Upper lobe of left lung (tissue), 6 donors: ENCODE results near the gene ITSN1. TPM values are rescaled to one million over a fixed set of nuclear protein-coding genes. Genes with fewer than 3 reads are reported as not detected.

Source experiments
- ATAC-seq, 2 donors: fragments of 200-7000 bp; cut with Tn5 transposase; one replicate each; pipeline ENCODE4 v1.9.1; 2022; ENCODE audit warnings: mild to moderate bottlenecking in 2 of 2, moderate library complexity in 2 of 2; ENCODE audit not compliant: low FRiP score in 2 of 2
- DNase-seq, 2 donors: peaks; one replicate each; pipeline ENCODE4 v3.0.0-alpha.2; 2019 to 2020
- H3K27ac ChIP-seq, 4 donors: fragments of 200-600 bp; sonication (generic); one replicate each; pipeline ENCODE4 v1.5.1; 2016 to 2019
- H3K27me3 ChIP-seq, 4 donors: fragments of 200-600 bp; sonication (generic); one replicate each; pipeline ENCODE4 v1.5.1; 2017 to 2019
- H3K36me3 ChIP-seq, 4 donors: fragments of 200-600 bp; sonication (generic); one replicate each; pipeline ENCODE4 v1.5.1; 2016 to 2019
- H3K4me1 ChIP-seq, 4 donors: fragments of 200-600 bp; sonication (generic); one replicate each; pipeline ENCODE4 v1.5.1; 2018 to 2019
- H3K4me3 ChIP-seq, 4 donors: fragments of 200-600 bp; sonication (generic); one replicate each; pipeline ENCODE4 v1.5.1; 2017 to 2019; ENCODE audit warnings: mild to moderate bottlenecking in 2 of 4, moderate library complexity in 1 of 4
- H3K9me3 ChIP-seq, 4 donors: fragments of 200-600 bp; sonication (generic); one replicate each; pipeline ENCODE4 v1.5.1; 2018 to 2019
- CTCF ChIP-seq, 6 experiments: fragments of 450-650 bp in 4 of 6; fragments of 200-600 bp in 2 of 6; sonication (generic) in 2 of 6; IDR thresholded peaks; one replicate each; pipeline ENCODE4 v1.5.1; 2016 to 2019; ENCODE audit warnings: antibody characterized with exemption in 6 of 6
- EP300 ChIP-seq, 4 donors: sonication (generic); formaldehyde crosslinking; IDR thresholded peaks; one replicate each; pipeline ENCODE4 v1.5.1; 2017; ENCODE audit warnings: antibody characterized with exemption in 4 of 4, control low read depth in 2 of 4
- POLR2A ChIP-seq, 4 donors: fragments of 450-650 bp; IDR thresholded peaks; one replicate each; pipeline ENCODE4 v1.5.1; 2016 to 2017; ENCODE audit warnings: antibody characterized with exemption in 4 of 4, mild to moderate bottlenecking in 2 of 4
- POLR2AphosphoS5 ChIP-seq, 2 donors: sonication (generic); formaldehyde crosslinking; IDR thresholded peaks; one replicate each; pipeline ENCODE4 v1.5.1; 2017; ENCODE audit warnings: antibody characterized with exemption in 2 of 2
- whole genome bisulfite sequencing, 2 donors: methylation state at CpG; one replicate each; pipeline ENCODE4 v1.1.5; 2017 to 2018; 5-methylcytosine and 5-hydroxymethylcytosine counted together
- total RNA-seq, 6 donors: library from RNA; depleted of rRNA in 4 of 6; stranded (reverse); fragments of >200 nt in 4 of 6; gene quantifications; one replicate each; pipeline versions ENCODE4 v1.1.0 to v1.2.1, GENCODE V29; 2016 to 2021
- donor health status: DM: no; HTN: no; CAD: no; lungs with moderate emphysema.
- donor health status: DM: no; HTN: yes; CAD: no; lungs with severe emphysema.

ITSN1 gene
- total RNA-seq, 6 donors from 2014 or later = 19.3 to 103 (median 38.7) TPM

GRCh38 chr21:33936301-33937038 is 294.2 kb downstream of the ITSN1 start:
- 44 to 65% methylated on average over 4 of the region's 4 CpGs for WGBS, 2 donors
- no peaks in the 10 kb centered on the region for H3K9me3 ChIP-seq
- H3K4me1 ChIP-seq = peaks cover 4 to 21% (median 17%) of the 10 kb centered on the region in 4 donors
- no peaks in the 10 kb centered on the region for H3K27me3 ChIP-seq
- ATAC-seq (peak; percentile 66 to 72), DNase-seq (peak in 1 of 2 donors; percentile 76)
- H3K4me3 ChIP-seq = no peak overlapping the region
- TF ChIP-seq POLR2A (IDR thresholded peaks at IDR 0.05) (peak in 2 of 4 donors; percentile 17 to 31), CTCF (IDR thresholded peaks at IDR 0.05) (no peak), EP300 (IDR thresholded peaks at IDR 0.05) (peak in 1 of 4 donors; percentile 43)
- no peaks in the 10 kb centered on the region for H3K36me3 ChIP-seq
- H3K27ac ChIP-seq = peak overlapping the region; percentile 2 to 72 (median 46)

- TF ChIP-seq POLR2A (IDR thresholded peaks at IDR 0.05) (no peak), CTCF (IDR thresholded peaks at IDR 0.05) (no peak), EP300 (IDR thresholded peaks at IDR 0.05) (no peak), POLR2AphosphoS5 (IDR thresholded peaks at IDR 0.05) (no peak)
- H3K27me3 ChIP-seq = no peaks in the 10 kb centered on the region
- peak overlapping the region in 3 of 4 donors; percentile 25 to 72 (median 67) for H3K27ac ChIP-seq
- no peak overlapping the region for H3K4me3 ChIP-seq
- peaks cover 4 to 20% (median 16%) of the 10 kb centered on the region in 4 donors for H3K4me1 ChIP-seq
- ATAC-seq (no peak), DNase-seq (no peak)
- no peaks in the 10 kb centered on the region for H3K9me3 ChIP-seq
- no peaks in the 10 kb centered on the region for H3K36me3 ChIP-seq
- 75 to 89% methylated on average over 4 of the region's 4 CpGs for WGBS, 2 donors
These were observed 294.8 kb downstream of the ITSN1 start for GRCh38 chr21:33937146-33937545.

GRCh38 chr21:33937931-33938339 is 295.6 kb downstream of the ITSN1 start:
- no peak for DNase-seq
- H3K36me3 ChIP-seq = no peaks in the 10 kb centered on the region
- 75 to 82% methylated on average over 14 of the region's 14 CpGs for WGBS, 2 donors
- no peaks in the 10 kb centered on the region for H3K27me3 ChIP-seq
- peaks cover 0 to 18% (median 13%) of the 10 kb centered on the region in 4 donors for H3K4me1 ChIP-seq
- TF ChIP-seq EP300 (IDR thresholded peaks at IDR 0.05) = no peak
- no peak for TF ChIP-seq CTCF (IDR thresholded peaks at IDR 0.05)
- TF ChIP-seq POLR2A (IDR thresholded peaks at IDR 0.05) = peak in 1 of 4 donors; percentile 28
- peak in 1 of 2 donors; percentile 25 for TF ChIP-seq POLR2AphosphoS5 (IDR thresholded peaks at IDR 0.05)
- ATAC-seq = peak in 1 of 2 donors; percentile 30
- H3K9me3 ChIP-seq = no peaks in the 10 kb centered on the region
- peak overlapping the region in 2 of 4 donors; percentile 67 to 72 for H3K27ac ChIP-seq
- no peak overlapping the region for H3K4me3 ChIP-seq

- 63 to 74% methylated on average over 3 of the region's 3 CpGs for WGBS, 2 donors
- no peaks in the 10 kb centered on the region for H3K36me3 ChIP-seq
- ATAC-seq = no peak
These were observed 296.1 kb downstream of the ITSN1 start for GRCh38 chr21:33938381-33938780.

More at GRCh38 chr21:33938381-33938780, 296.1 kb downstream of the ITSN1 start:
- Histone ChIP-seq H3K4me1 (peaks cover 0 to 18% (median 13%) of the 10 kb centered on the region in 4 donors), H3K27me3 (no peaks in the 10 kb centered on the region), H3K9me3 (no peaks in the 10 kb centered on the region), H3K27ac (no peak overlapping the region), H3K4me3 (no peak overlapping the region)
- TF ChIP-seq CTCF (IDR thresholded peaks at IDR 0.05) (no peak), EP300 (IDR thresholded peaks at IDR 0.05) (no peak), POLR2AphosphoS5 (IDR thresholded peaks at IDR 0.05) (no peak), POLR2A (IDR thresholded peaks at IDR 0.05) (no peak)
- DNase-seq = no peak
